ENCODE measurements around the gene MLLT1.

Gene MLLT1

GRCh38 chr19:6273701-6274601 lies 5.8 kb downstream of the MLLT1 start:
- peaks cover 8 to 9% of the 10 kb centered on the region in 2 donors for H3K36me3 ChIP-seq (ENCODE audit: control insufficient read depth in 1 of 2, insufficient read depth in 2 of 2, low read length in 2 of 2)
- H3K9me3 ChIP-seq (ENCODE audit: control insufficient read depth in 1 of 2, low read length in 2 of 2) = no peaks in the 10 kb centered on the region
- H3K4me1 ChIP-seq (ENCODE audit: control insufficient read depth in 1 of 2, insufficient read depth in 2 of 2, low read length in 2 of 2) = peaks cover 56 to 85% of the 10 kb centered on the region in 2 donors
- H3K27me3 ChIP-seq (ENCODE audit: low read depth, low read length) = no peaks in the 10 kb centered on the region
- peak overlapping the region; percentile 30 to 48 for H3K4me3 ChIP-seq (ENCODE audit: low read depth in 1 of 2, low read length in 2 of 2)
- H3K27ac ChIP-seq (ENCODE audit: low read length) = peak overlapping the region; percentile 90

GRCh38 chr19:6272913-6273600 lies 6.7 kb downstream of the MLLT1 start:
- no peaks in the 10 kb centered on the region for H3K9me3 ChIP-seq (ENCODE audit: control insufficient read depth in 1 of 2, low read length in 2 of 2)
- H3K4me3 ChIP-seq (ENCODE audit: low read depth in 1 of 2, low read length in 2 of 2) = peak overlapping the region; percentile 30 to 48
- peaks cover 8 to 13% of the 10 kb centered on the region in 2 donors for H3K36me3 ChIP-seq (ENCODE audit: control insufficient read depth in 1 of 2, insufficient read depth in 2 of 2, low read length in 2 of 2)
- H3K27ac ChIP-seq (ENCODE audit: low read length) = peak overlapping the region; percentile 90
- no peaks in the 10 kb centered on the region for H3K27me3 ChIP-seq (ENCODE audit: low read depth, low read length)
- H3K4me1 ChIP-seq (ENCODE audit: control insufficient read depth in 1 of 2, insufficient read depth in 2 of 2, low read length in 2 of 2) = peaks cover 53 to 76% of the 10 kb centered on the region in 2 donors

GRCh38 chr19:6272411-6272791 lies 7.4 kb downstream of the MLLT1 start:
- Histone ChIP-seq H3K27ac (ENCODE audit: low read length) (peak overlapping the region; percentile 90), H3K27me3 (ENCODE audit: low read depth, low read length) (no peaks in the 10 kb centered on the region), H3K36me3 (ENCODE audit: control insufficient read depth in 1 of 2, insufficient read depth in 2 of 2, low read length in 2 of 2) (peaks cover 8 to 13% of the 10 kb centered on the region in 2 donors), H3K9me3 (ENCODE audit: control insufficient read depth in 1 of 2, low read length in 2 of 2) (no peaks in the 10 kb centered on the region), H3K4me3 (ENCODE audit: low read depth in 1 of 2, low read length in 2 of 2) (peak overlapping the region; percentile 26 to 48), H3K4me1 (ENCODE audit: control insufficient read depth in 1 of 2, insufficient read depth in 2 of 2, low read length in 2 of 2) (peaks cover 46 to 69% of the 10 kb centered on the region in 2 donors)

GRCh38 chr19:6271721-6272410 lies 7.9 kb downstream of the MLLT1 start:
- Histone ChIP-seq H3K9me3 (ENCODE audit: control insufficient read depth in 1 of 2, low read length in 2 of 2) (no peaks in the 10 kb centered on the region), H3K27me3 (ENCODE audit: low read depth, low read length) (no peaks in the 10 kb centered on the region), H3K27ac (ENCODE audit: low read length) (peak overlapping the region; percentile 90), H3K4me1 (ENCODE audit: control insufficient read depth in 1 of 2, insufficient read depth in 2 of 2, low read length in 2 of 2) (peaks cover 42 to 64% of the 10 kb centered on the region in 2 donors), H3K4me3 (ENCODE audit: low read depth in 1 of 2, low read length in 2 of 2) (peak overlapping the region; percentile 28 to 48), H3K36me3 (ENCODE audit: control insufficient read depth in 1 of 2, insufficient read depth in 2 of 2, low read length in 2 of 2) (peaks cover 8 to 13% of the 10 kb centered on the region in 2 donors)

- Histone ChIP-seq H3K9me3 (ENCODE audit: control insufficient read depth in 1 of 2, low read length in 2 of 2) (no peaks in the 10 kb centered on the region), H3K36me3 (ENCODE audit: control insufficient read depth in 1 of 2, insufficient read depth in 2 of 2, low read length in 2 of 2) (peaks cover 8 to 13% of the 10 kb centered on the region in 2 donors), H3K4me1 (ENCODE audit: control insufficient read depth in 1 of 2, insufficient read depth in 2 of 2, low read length in 2 of 2) (peaks cover 37 to 58% of the 10 kb centered on the region in 2 donors), H3K4me3 (ENCODE audit: low read depth in 1 of 2, low read length in 2 of 2) (peak overlapping the region; percentile 28 to 48), H3K27ac (ENCODE audit: low read length) (peak overlapping the region; percentile 90), H3K27me3 (ENCODE audit: low read depth, low read length) (no peaks in the 10 kb centered on the region)
Measured at GRCh38 chr19:6271251-6271650, 8.5 kb downstream of the MLLT1 start.

GRCh38 chr19:6270822-6271221 lies 9.0 kb downstream of the MLLT1 start:
- Histone ChIP-seq H3K36me3 (ENCODE audit: control insufficient read depth in 1 of 2, insufficient read depth in 2 of 2, low read length in 2 of 2) (peaks cover 8 to 13% of the 10 kb centered on the region in 2 donors), H3K27me3 (ENCODE audit: low read depth, low read length) (no peaks in the 10 kb centered on the region), H3K27ac (ENCODE audit: low read length) (peak overlapping the region; percentile 90), H3K4me1 (ENCODE audit: control insufficient read depth in 1 of 2, insufficient read depth in 2 of 2, low read length in 2 of 2) (peaks cover 34 to 54% of the 10 kb centered on the region in 2 donors), H3K4me3 (ENCODE audit: low read depth in 1 of 2, low read length in 2 of 2) (peak overlapping the region in 1 of 2 donors; percentile 28), H3K9me3 (ENCODE audit: control insufficient read depth in 1 of 2, low read length in 2 of 2) (no peaks in the 10 kb centered on the region)

GRCh38 chr19:6270076-6270745 lies 9.6 kb downstream of the MLLT1 start:
- H3K9me3 ChIP-seq (ENCODE audit: control insufficient read depth in 1 of 2, low read length in 2 of 2) = no peaks in the 10 kb centered on the region
- no peaks in the 10 kb centered on the region for H3K27me3 ChIP-seq (ENCODE audit: low read depth, low read length)
- no peak overlapping the region for H3K27ac ChIP-seq (ENCODE audit: low read length)
- peaks cover 33 to 47% of the 10 kb centered on the region in 2 donors for H3K4me1 ChIP-seq (ENCODE audit: control insufficient read depth in 1 of 2, insufficient read depth in 2 of 2, low read length in 2 of 2)
- peaks cover 8 to 13% of the 10 kb centered on the region in 2 donors for H3K36me3 ChIP-seq (ENCODE audit: control insufficient read depth in 1 of 2, insufficient read depth in 2 of 2, low read length in 2 of 2)
- H3K4me3 ChIP-seq (ENCODE audit: low read depth in 1 of 2, low read length in 2 of 2) = no peak overlapping the region

GRCh38 chr19:6269101-6269886 lies 10.5 kb downstream of the MLLT1 start:
- Histone ChIP-seq H3K9me3 (ENCODE audit: control insufficient read depth in 1 of 2, low read length in 2 of 2) (no peaks in the 10 kb centered on the region), H3K4me3 (ENCODE audit: low read depth in 1 of 2, low read length in 2 of 2) (no peak overlapping the region), H3K27ac (ENCODE audit: low read length) (no peak overlapping the region), H3K36me3 (ENCODE audit: control insufficient read depth in 1 of 2, insufficient read depth in 2 of 2, low read length in 2 of 2) (peaks cover 8 to 13% of the 10 kb centered on the region in 2 donors), H3K4me1 (ENCODE audit: control insufficient read depth in 1 of 2, insufficient read depth in 2 of 2, low read length in 2 of 2) (peaks cover 24 to 39% of the 10 kb centered on the region in 2 donors), H3K27me3 (ENCODE audit: low read depth, low read length) (no peaks in the 10 kb centered on the region)

- no peak overlapping the region for H3K4me3 ChIP-seq (ENCODE audit: low read depth in 1 of 2, low read length in 2 of 2)
- H3K4me1 ChIP-seq (ENCODE audit: control insufficient read depth in 1 of 2, insufficient read depth in 2 of 2, low read length in 2 of 2) = peaks cover 22 to 46% of the 10 kb centered on the region in 2 donors
- no peaks in the 10 kb centered on the region for H3K9me3 ChIP-seq (ENCODE audit: control insufficient read depth in 1 of 2, low read length in 2 of 2)
- no peaks in the 10 kb centered on the region for H3K27me3 ChIP-seq (ENCODE audit: low read depth, low read length)
- H3K27ac ChIP-seq (ENCODE audit: low read length) = no peak overlapping the region
- peaks cover 10 to 13% of the 10 kb centered on the region in 2 donors for H3K36me3 ChIP-seq (ENCODE audit: control insufficient read depth in 1 of 2, insufficient read depth in 2 of 2, low read length in 2 of 2)
Measured at GRCh38 chr19:6268382-6268771, 11.4 kb downstream of the MLLT1 start.
